Heart left ventricle (tissue), 16 donors: ENCODE results near the gene SHOC1. TPM values are rescaled to one million over a fixed set of nuclear protein-coding genes. Genes with fewer than 3 reads are reported as not detected.

Source experiments
- ATAC-seq, 4 donors: fragments of 200-7000 bp; cut with Tn5 transposase; one replicate each; pipeline ENCODE4 v1.9.1; 2020 to 2022; ENCODE audit warnings: moderate library complexity in 4 of 4, mild to moderate bottlenecking in 3 of 4, moderate number of reproducible peaks in 1 of 4
- DNase-seq, 5 donors: peaks; one replicate each; pipeline ENCODE4 v3.0.0-alpha.2; 2020
- H3K27ac ChIP-seq, 12 donors: fragments of 200-600 bp; sonication (generic) in 4 of 12; one replicate each; pipeline versions ENCODE4 v1.5.0 to v1.8.0; 2016 to 2022; ENCODE audit warnings: mild to moderate bottlenecking in 2 of 12
- H3K27me3 ChIP-seq, 9 donors: fragments of 200-600 bp; sonication (generic) in 2 of 9; one replicate each; pipeline versions ENCODE4 v1.5.1 to v1.8.0; 2016 to 2022; ENCODE audit warnings: mild to moderate bottlenecking in 3 of 9
- H3K36me3 ChIP-seq, 9 donors: fragments of 200-600 bp; sonication (generic) in 2 of 9; one replicate each; pipeline versions ENCODE4 v1.5.0 to v1.8.0; 2018 to 2022; ENCODE audit warnings: mild to moderate bottlenecking in 2 of 9
- H3K4me1 ChIP-seq, 12 donors: fragments of 200-600 bp; sonication (generic) in 4 of 12; one replicate each; pipeline versions ENCODE4 v1.5.0 to v1.8.0; 2016 to 2022; ENCODE audit warnings: mild to moderate bottlenecking in 3 of 12
- H3K4me3 ChIP-seq, 12 donors: fragments of 200-600 bp; sonication (generic) in 4 of 12; one replicate each; pipeline versions ENCODE4 v1.5.0 to v1.8.0; 2017 to 2022; ENCODE audit warnings: mild to moderate bottlenecking in 9 of 12, moderate library complexity in 4 of 12
- H3K9me3 ChIP-seq, 12 donors: fragments of 200-600 bp; sonication (generic) in 4 of 12; one replicate each; pipeline versions ENCODE4 v1.5.0 to v1.8.0; 2016 to 2022; ENCODE audit warnings: mild to moderate bottlenecking in 1 of 12
- CTCF ChIP-seq, 12 donors: fragments of 200-600 bp; sonication (generic) in 4 of 12; IDR thresholded peaks; one replicate each; pipeline versions ENCODE4 v1.5.0 to v1.8.0; 2018 to 2022; ENCODE audit warnings: antibody characterized with exemption in 12 of 12, mild to moderate bottlenecking in 5 of 12
- POLR2A ChIP-seq, 2 donors: fragments of 450-650 bp; IDR thresholded peaks; one replicate each; pipeline ENCODE4 v1.6.1; 2017; ENCODE audit warnings: antibody characterized with exemption in 2 of 2, mild to moderate bottlenecking in 2 of 2, moderate library complexity in 2 of 2
- WGBS, 4 donors: extraction: QIAGEN DNeasy Blood & Tissue Kit in 2 of 4; methylation state at CpG; one replicate each; pipeline versions ENCODE4 v1.1.5 to v1.1.7; 2013 to 2018; 5-methylcytosine and 5-hydroxymethylcytosine counted together
- intact Hi-C, 10 donors: fragments of 100-400 bp; cut with DNase I; formaldehyde crosslinking; loops; one replicate each; pipeline versions ENCODE4 v1.11.1 to v1.14.2; 2022
- polyA plus RNA-seq, 2 donors: library from polyadenylated mRNA; stranded (reverse); fragments of 200-250 nt; gene quantifications; one replicate each; pipeline ENCODE4 v1.2.3, GENCODE V29; 2013
- total RNA-seq, 9 donors: library from RNA; depleted of rRNA in 2 of 9; stranded (reverse); fragments of >200 nt in 2 of 9; fragmentation: NEBNext Ultra II Directional in 3 of 9; extraction: Animal tissue kit (Norgen Biotek cat#: 25700) in 3 of 9; gene quantifications; one replicate each; pipeline versions ENCODE4 v1.1.0 to v1.2.4, GENCODE V29; 2016 to 2023
- donor health status: ischemic (EF 13 %, LVEDD 7.1; RV severe dilation, severe dysfunction).
- donor health status: healthy with polysubstance abuse.
- donor health status: DM: no; HTN: yes; CAD: no.
- donor health status: DM: no; HTN: no; CAD: no.
- donor health status: ischemic (EF 25% LVEDD 6.9; RV normal size, moderate dysfunction).
- donor health status: ischemic (EF 25% LVEDD 5.7; RV mildly dilated, moderate dysfunction).
- donor health status: healthy.
- donor health status: DM: yes; HTN: yes; CAD: no.
- donor health status: ischemic (EF 35%, LVEDD 5.7; RV mildly dilated, moderate dysfunction).
- donor health status: nonischemic (EF 11% LVEDD 7.7; RV severe dilation, severe dysfunction).
- donor health status: DM: yes; HTN: yes; CAD: no.
- donor health status: PGD.
- donor health status: ischemic (EF 29% LVEDD 5.4; RV normal size, mild dysfunction).
- donor health status: nonischemic (EF 23%, LVEDD 6.1; RV moderate dilation, normal function).

Gene SHOC1
- total and polyA plus RNA-seq, 11 donors, result 0.01 TPM; not detected in 10

- H3K27me3 ChIP-seq, result no peaks in the 10 kb centered on the region
- WGBS, 4 donors, result 89 to 97% (median 95%) methylated on average over 1 of the region's 1 CpG
- no peak overlapping the region for H3K27ac ChIP-seq
- no peak for TF ChIP-seq POLR2A (IDR thresholded peaks at IDR 0.05)
- TF ChIP-seq CTCF (IDR thresholded peaks at IDR 0.05), result no peak
- H3K4me1 ChIP-seq, result no peaks in the 10 kb centered on the region
- DNase-seq, result no peak
- H3K36me3 ChIP-seq, result no peaks in the 10 kb centered on the region
- intact Hi-C loops, result loop anchor here in 4 of 10 donors (10.0 kb wide), 1 partner anchor 612 kb away; no protein-coding TSS in a partner anchor
- H3K4me3 ChIP-seq, result no peak overlapping the region
- no peak for ATAC-seq
- peaks cover 0 to 24% (median 16%) of the 10 kb centered on the region in 12 donors for H3K9me3 ChIP-seq
Observed at GRCh38 chr9:111752455-111752854, 42.3 kb downstream of the SHOC1 start.

Other genes starting within 250 kb of the SHOC1 start
- gene PTGR1, start 195.3 kb downstream of the SHOC1 start, total RNA-seq, result 10 to 100 TPM; 17.3 to 51.9 (median 41.9) TPM
- 10 to 100 TPM; 12.7 to 30.1 TPM for gene PTGR1, start 195.3 kb downstream of the SHOC1 start, polyA plus RNA-seq
- 1 to 10 TPM; 3.9 to 7.3 (median 5.0) TPM for gene DNAJC25, start 163.6 kb downstream of the SHOC1 start, total RNA-seq
- 1 to 10 TPM; 3.8 to 8.2 TPM for gene DNAJC25, start 163.6 kb downstream of the SHOC1 start, polyA plus RNA-seq
- 10 to 100 TPM; 23.9 to 51.5 (median 31.3) TPM for gene GNG10, start 133.3 kb downstream of the SHOC1 start, total RNA-seq
- gene GNG10, start 133.3 kb downstream of the SHOC1 start, polyA plus RNA-seq, result 10 to 100 TPM; 26.8 to 39.6 TPM
- 10 to 100 TPM; 10.5 to 52.0 (median 17.5) TPM for gene UGCG, start 101.9 kb upstream of the SHOC1 start, total RNA-seq
- gene UGCG, start 101.9 kb upstream of the SHOC1 start, polyA plus RNA-seq, result 10 to 100 TPM in 1 of 2 donors, 1 to 10 TPM in 1; 10.0 to 21.3 TPM